GM12878 (cell line): ENCODE measurements around the gene SGSM2. TPM values are rescaled to one million over a fixed set of nuclear protein-coding genes. Genes with fewer than 3 reads are reported as not detected.

Experiments used
- ATF3 ChIP-seq: IDR thresholded peaks from 2 replicates; pipeline ENCODE4 v1.6.1; 2011; ENCODE audit warnings: low read depth, mild to moderate bottlenecking, low read length, moderate library complexity, borderline replicate concordance; ENCODE audit errors: extremely low read depth
- CEBPZ ChIP-seq: fragments of 150-350 bp; IDR thresholded peaks from 2 replicates; pipeline ENCODE4 v1.6.1; 2016; ENCODE audit warnings: low read depth, low read length
- NFIC ChIP-seq: IDR thresholded peaks from 2 replicates; pipeline ENCODE4 v1.6.1; 2012; ENCODE audit warnings: low read depth, mild to moderate bottlenecking, inconsistent platforms, low read length, moderate library complexity
- POU2F2 ChIP-seq: IDR thresholded peaks from 3 replicates; pipeline ENCODE4 v1.6.1; 2011; ENCODE audit warnings: low read depth, mild to moderate bottlenecking, low read length, borderline replicate concordance
- RAD21 ChIP-seq: IDR thresholded peaks from 2 replicates; pipeline ENCODE4 v1.6.1; 2011; ENCODE audit warnings: mild to moderate bottlenecking, low read depth, low read length, moderate library complexity; ENCODE audit not compliant: insufficient read depth
- RUNX3 ChIP-seq: IDR thresholded peaks from 2 replicates; pipeline ENCODE4 v1.6.1; 2012; ENCODE audit warnings: low read length, inconsistent platforms
- SRF ChIP-seq, 2 experiments: IDR thresholded peaks; 2 replicates each; pipeline ENCODE4 v1.6.1; 2011; ENCODE audit warnings: low read depth in 2 of 2, low read length in 2 of 2, mild to moderate bottlenecking in 1 of 2, moderate library complexity in 1 of 2
- STAT1 ChIP-seq: fragments of 450-650 bp; conservative IDR thresholded peaks from 2 replicates; pipeline ENCODE4 v1.6.1; 2014; ENCODE audit warnings: antibody characterized with exemption, mild to moderate bottlenecking
- ZSCAN29 ChIP-seq: fragments of 450-650 bp; IDR thresholded peaks from 2 replicates; pipeline ENCODE4 v1.6.1; 2017; ENCODE audit warnings: mild to moderate bottlenecking, moderate library complexity
- polyA plus RNA-seq, 11 experiments: library from polyadenylated mRNA; depleted of rRNA in 4 of 11; unstranded in 6 of 11; stranded (reverse) in 5 of 11; fragments of >200 nt; fragmentation: Nextera tagmentation in 4 of 11; fragmentation: Illumina TruSeq in 1 of 11; extraction: Ambion mirVana in 4 of 11; extraction: Trizol in 1 of 11; gene quantifications; 1 replicate in 1 of 11; 2 replicates in 10 of 11; pipeline versions ENCODE4 v1.2.1 to v1.2.3, GENCODE V29; 2011 to 2016; ENCODE audit warnings: inconsistent platforms in 2 of 11, missing spikeins in 2 of 11, low read depth in 1 of 11
- total RNA-seq, 4 experiments: library from RNA; depleted of rRNA in 3 of 4; stranded (reverse); fragments of >200 nt in 3 of 4; fragmentation: Illumina TruSeq in 1 of 4; extraction: Trizol in 1 of 4; gene quantifications; 2 replicates each; pipeline versions ENCODE4 v1.2.1 to v1.2.3, GENCODE V29; 2013 to 2021

Gene SGSM2
- total and polyA plus RNA-seq, 10 of the 15 experiments (the other 5 are each of a cell fraction or from before 2014, with no cell fraction given), result 0.50 to 50.9 (median 18.5) TPM

- TF ChIP-seq STAT1 (no peak), CEBPZ (no peak), RUNX3 (peak; percentile 69; the same call in 1 of the 2 replicates), NFIC (no peak), SRF (IDR thresholded peaks at IDR 0.05; ENCODE audit: low read depth in 2 of 2, low read length in 2 of 2) (peak in 1 of 2 experiments; percentile 43; a peak in 2 of 4 replicates), RAD21 (no peak), POU2F2 (peak; percentile 95; the same call in 2 of the 3 replicates), ATF3 (no peak), ZSCAN29 (peak; percentile 74; the same call in 1 of the 2 replicates)
Observed at GRCh38 chr17:2401426-2402221, 64.3 kb downstream of the SGSM2 start (continued).
